HG03520 (cell line): Measurements from ENCODE around the gene CHKA.
A peak's percentile ranks its signal among the peaks of the same experiment; 100 is the strongest.

ENCODE experiments used
- ATAC-seq: cut with Tn5 transposase; IDR thresholded peaks from one replicate; pipeline ENCODE4 v1.9.1; 2021; ENCODE audit warnings: mild to moderate bottlenecking, moderate library complexity; ENCODE audit not compliant: unreplicated experiment

The CHKA gene

DNA sequence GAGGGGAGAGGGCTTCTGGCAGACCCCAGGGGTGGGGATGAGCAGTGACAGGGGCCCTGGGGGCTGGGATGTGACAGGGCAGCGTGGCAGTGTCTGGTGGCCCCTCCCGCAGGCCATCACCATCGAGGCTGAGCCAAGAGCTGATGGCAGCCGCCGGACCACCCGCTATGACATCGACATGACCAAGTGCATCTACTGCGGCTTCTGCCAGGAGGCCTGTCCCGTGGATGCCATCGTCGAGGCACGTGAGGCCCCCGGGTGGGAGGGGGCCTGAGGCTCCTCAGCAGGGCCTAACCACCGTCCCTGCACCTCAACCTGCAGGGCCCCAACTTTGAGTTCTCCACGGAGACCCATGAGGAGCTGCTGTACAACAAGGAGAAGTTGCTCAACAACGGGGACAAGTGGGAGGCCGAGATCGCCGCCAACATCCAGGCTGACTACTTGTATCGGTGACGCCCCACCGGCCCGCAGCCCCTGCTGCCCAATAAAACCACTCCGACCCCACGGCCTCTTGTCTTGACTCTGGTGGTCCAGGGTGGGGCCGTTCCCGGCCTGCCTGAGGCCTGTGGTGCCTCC lies 85.0 kb downstream of the CHKA start:
- no peak for ATAC-seq

DNA sequence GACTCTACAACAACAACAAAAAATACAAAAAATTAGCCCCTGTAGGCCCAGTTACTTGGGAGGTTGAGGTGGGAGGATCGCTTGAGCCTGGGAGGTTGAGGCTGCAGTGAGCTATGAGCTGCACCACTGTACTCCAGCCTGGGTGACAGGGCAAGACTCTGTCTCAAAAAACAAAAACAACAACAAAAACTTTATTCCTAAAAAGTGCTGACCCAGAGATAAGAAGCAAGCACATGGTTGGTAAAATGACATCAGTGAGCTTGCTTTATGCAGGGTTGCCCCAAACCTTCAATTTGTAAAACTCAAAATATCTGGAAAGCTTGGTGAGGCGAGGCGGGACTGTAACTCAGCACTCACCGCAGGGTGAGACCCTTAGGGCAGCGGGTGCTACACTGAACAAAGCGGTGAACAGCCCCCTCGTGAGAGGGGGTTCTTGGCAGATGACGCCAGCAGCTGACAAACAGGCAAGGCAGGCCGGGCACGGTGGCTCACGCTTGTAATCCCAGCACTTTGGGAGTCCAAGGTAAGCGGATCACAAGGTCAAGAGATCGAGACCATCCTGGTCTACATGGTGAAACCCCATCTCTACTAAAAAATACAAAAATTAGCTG lies 85.8 kb downstream of the CHKA start:
- no peak for ATAC-seq

DNA sequence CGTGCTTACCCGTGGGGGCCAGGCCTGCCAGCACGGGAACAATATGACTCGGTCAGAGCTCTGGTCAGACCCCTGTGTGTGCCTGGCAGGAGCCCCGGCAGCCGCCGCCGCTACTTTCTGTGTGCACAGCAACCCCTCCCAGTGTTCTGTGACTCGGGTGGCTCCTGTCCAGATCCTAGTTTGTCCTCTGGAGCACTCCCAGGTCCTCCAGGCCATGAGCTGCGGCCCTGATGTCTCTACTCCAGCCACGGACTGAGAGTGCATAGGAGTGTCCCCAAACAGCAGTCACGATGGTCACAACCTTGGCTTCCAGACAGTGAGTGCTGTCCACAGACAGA lies 87.5 kb downstream of the CHKA start:
- ATAC-seq, result no peak

DNA sequence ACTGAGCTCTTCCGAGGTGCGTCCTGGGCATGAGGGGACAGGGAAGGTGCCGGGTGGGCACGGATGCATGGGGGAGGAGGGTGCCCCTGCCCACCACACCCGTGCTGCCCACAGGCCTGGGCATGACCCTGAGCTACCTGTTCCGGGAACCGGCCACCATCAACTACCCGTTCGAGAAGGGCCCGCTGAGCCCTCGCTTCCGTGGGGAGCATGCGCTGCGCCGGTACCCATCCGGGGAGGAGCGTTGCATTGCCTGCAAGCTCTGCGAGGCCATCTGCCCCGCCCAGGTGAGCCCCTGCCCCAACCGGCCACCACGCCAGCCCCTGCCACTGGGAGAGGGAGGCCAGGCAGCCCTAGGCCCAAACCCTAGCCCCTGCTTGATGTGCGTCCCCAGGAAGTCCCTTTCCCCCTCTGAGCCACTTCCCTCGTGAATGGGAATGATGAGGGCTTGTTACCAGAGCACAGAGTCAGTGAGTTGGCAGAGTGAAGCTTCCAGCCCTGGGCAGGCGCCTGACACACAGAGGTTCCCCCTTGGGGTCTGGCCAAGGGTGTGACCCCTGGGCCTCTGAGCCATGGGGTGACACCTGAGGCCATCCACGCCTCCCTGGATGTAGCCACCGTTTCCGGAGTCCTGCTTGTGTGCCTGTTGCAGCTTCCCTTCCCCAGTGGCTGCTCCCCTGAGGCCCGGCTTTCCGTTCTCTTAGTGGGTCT lies 88.0 kb downstream of the CHKA start:
- ATAC-seq, result no peak

DNA sequence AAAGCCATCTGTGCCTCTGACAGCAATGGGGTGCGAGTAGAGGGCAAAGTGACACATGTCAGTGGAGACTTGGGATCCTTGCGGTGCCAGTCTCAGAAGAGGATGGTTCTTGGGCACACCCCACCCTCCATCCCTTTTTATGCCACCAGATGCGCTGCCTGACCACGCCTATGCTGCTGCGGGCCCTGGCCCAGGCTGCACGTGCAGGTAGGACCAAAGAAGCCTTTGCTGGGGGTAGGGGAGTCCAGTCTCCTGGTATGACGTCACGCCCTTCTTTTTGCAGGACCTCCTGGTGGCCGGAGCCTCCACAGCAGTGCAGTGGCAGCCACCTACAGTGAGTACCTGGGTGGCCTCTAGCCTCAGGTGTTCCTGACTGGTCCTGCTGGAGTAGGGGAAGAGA lies 89.2 kb downstream of the CHKA start:
- ATAC-seq, result no peak

DNA sequence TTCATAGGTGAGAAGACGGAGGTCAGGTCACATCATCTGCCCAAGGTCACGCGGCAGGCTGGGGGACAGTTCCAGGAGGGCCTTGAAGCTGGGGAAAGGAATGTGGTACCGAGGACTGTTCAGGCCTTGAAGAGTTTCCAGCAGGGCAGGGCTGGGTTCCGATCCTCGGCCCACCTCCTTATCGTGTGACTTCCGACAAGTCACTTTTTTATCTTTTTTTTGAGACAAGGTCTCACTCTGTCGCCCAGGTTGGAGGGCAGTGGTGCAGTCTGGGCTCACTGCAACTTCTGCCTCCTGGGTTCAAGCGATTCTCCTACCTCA lies 90.1 kb downstream of the CHKA start:
- ATAC-seq, result no peak

DNA sequence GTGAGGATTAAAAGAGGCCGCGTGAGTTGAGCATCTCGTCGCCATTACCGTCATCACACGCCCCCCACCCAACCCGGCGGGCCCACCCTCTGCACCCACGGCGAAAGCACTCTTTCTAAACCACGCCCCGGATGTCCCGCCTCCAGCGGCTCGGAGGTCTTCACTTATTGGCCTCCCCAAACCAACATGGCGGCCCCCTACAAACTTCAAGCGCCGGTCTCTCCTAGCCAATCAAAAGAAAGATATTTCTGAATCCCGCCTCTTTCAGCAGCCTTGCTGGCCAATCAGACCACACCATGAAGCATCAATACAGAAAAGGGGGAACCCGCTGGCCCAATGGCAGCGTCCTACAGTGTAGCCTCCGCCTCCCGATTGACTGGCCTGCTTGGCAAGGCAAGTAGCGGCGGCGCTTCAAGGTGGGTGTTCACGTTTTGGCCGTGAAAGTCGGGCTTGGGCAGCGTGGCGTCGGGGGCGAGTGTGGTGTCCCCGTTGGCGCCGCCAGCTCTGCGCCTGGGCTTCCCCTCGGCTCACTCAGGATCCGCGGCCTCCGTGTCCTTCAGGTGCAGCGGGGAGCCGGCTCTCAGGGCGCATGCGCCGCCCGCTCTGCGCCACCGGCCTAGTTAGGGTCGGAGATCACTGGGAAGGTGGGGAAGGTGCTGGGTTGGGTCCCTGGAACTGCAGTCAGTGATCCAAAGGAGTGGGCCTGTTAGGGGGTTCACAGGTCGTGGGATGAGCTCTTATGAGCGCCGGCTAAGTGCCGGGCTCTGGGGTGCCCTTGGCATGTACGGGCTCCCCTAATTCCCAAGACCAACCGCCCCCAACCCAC lies 90.7 kb downstream of the CHKA start, which contains the start of gene NDUFS8:
TSS of gene NDUFS8 (plus strand) at position 364 of the 826 bp plus-strand sequence. CDS start 1,471 bp downstream, outside the sequence.
- peak; percentile 89 for ATAC-seq

DNA sequence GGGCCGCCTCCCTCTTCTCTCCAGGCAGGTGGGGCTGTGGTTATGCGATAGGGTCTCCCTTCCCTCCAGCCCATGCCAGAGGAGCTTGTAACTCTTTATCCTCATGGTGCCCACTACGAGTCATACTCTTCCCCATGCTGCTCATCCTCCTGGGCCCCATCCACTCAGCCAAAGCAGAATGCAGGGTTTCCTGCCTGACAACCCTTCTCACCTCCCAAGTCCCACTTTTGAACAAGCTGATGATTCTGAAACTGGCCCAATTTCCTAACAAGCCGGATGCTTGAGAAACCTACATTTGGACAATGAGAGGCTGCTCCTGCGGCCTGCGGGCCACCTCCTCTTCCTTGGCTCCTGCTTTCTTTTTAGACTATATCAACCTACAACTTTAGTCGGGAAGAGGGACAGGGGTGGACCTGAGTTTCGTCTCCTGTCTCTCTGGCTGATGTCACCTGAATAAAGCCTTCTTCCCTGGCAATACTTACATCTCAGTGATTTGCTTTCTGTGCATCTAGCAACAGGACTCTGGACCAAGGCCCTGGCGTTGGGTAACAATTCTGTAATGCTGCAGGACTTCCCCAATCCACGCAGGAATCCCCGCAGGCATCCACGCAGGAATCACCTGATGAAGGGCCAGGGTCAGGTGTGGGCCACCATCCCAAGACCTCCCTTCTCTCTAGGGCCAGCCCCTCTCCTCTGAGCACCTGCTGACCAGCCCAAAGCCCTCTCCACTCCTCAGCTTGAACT lies 92.2 kb downstream of the CHKA start:
- no peak for ATAC-seq

DNA sequence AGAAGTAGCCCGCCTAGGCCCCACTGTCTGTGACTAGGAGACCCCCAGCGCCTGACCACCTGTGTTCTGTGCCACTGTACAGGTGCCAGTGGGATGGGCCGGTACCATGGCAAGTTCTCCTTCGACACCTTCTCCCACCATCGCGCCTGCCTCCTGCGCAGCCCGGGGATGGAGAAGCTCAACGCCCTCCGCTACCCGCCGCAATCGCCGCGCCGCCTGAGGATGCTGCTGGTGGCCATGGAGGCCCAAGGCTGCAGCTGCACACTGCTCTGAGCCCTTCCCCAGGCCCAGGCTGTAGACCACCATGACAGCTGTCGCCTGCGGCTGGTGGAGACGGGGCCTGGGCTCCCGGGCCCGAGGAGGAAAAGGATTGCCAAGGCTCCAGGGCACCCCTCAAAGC lies 93.5 kb downstream of the CHKA start:
- ATAC-seq, result no peak

DNA sequence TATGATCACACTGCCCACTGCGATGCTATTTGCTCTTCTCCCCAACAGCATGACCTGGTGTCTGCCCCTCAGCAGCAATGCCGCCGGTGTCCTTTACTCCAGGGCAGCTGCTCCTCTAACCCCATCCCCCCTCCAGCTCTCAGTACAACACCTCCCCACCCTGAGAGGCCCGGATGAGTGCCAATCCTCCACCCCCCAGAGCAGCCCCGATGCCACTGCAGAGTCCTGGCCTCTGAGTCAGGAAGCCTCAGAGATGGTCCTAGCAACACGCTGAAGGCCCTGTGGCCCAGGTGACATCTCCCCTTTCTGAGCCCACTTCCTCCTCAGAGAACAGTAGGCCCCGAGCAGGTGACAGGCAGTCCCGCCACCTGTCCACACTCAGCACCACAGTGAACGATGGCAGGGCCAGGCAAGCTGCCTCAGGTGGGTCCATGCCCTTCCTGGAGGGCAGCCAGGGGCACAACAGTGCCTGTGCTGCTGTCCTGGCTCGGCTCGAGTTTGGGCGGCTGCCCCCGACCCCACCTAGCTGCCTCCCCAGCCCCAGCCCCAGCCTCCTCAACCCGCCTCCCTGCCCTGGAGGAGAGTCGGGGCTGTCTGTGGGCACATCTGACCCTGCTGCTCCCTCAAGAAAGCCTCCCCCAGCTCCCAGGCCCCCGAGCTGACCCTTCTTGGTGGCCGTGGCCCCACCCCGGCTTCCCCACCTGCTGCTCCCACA lies 94.6 kb downstream of the CHKA start:
- no peak for ATAC-seq

DNA sequence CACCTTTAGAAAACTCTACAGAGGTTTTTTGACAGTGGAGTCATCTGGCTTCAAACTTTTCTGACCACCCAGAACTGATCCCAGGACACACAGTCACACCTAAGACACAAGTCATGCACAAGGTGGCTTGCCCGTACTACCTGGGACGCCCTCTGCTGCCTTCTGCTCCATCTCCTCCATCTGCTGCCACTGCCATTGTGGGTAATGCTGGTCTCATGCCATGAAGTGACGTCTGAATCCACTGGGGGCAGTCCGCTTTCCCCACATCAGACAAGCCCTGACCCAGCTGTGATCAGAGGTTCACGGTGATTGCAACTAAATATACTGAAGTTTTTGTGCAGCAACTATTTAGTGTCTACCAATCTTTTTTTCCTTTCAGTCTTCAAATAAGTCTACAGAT lies 96.1 kb downstream of the CHKA start:
- no peak for ATAC-seq

DNA sequence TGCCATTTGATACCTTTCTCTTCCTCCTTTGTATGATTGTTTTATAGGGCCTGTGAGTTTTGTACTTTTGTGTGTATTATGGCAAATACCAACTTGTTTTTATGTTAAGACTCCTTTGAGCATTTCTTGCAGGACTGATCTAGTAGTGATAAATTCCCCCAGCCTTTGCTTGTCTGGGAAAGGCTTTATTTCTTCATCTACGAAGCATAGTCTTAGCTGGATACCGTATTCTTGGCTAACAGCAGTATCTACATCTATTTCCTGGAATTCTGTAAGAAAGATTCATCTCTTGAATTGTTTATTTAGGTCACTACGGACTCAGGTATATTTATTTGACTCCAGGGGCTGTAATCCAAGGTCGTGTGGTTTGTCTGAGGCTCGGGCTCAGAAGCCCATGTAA lies 96.7 kb downstream of the CHKA start:
- no peak for ATAC-seq

DNA sequence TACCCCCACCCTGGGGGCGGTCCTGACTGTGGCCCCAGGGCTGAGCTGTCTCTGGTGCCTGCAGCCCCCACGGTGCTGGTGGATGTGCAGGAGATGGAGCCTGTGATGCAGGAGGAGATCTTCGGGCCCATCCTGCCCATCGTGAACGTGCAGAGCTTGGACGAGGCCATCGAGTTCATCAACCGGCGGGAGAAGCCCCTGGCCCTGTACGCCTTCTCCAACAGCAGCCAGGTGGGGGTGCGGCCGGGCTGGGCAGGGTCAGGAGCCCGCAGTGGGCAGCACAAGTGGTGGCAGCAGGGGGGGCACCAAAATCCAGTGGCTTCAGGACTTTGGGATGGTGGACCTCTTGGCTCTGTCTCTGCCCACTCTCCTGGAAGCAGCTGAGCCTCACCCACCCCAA lies 98.7 kb downstream of the CHKA start:
- no peak for ATAC-seq

DNA sequence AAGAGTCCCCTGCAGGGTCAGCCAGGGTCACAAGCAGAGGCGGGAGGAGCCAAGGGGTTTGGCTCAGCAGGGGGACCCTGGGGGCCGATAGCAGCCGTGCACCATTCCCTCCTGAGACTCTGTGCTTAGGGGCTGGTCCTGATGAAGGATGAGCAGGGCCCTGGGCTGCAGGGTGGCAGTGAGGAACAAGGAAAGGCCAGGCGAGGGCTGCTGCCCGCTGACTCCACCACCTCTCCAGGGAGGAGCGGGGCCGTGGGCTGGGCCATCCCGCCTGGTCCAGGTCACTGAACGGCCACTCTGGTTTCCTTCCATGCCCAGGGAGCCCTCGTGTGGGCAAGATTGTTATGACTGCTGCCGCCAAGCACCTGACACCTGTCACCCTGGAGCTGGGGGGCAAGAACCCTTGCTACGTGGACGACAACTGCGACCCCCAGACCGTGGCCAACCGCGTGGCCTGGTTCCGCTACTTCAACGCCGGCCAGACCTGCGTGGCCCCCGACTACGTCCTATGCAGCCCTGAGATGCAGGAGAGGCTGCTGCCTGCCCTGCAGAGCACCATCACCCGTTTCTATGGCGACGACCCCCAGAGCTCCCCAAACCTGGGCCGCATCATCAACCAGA lies 99.9 kb downstream of the CHKA start:
- ATAC-seq, result no peak

DNA sequence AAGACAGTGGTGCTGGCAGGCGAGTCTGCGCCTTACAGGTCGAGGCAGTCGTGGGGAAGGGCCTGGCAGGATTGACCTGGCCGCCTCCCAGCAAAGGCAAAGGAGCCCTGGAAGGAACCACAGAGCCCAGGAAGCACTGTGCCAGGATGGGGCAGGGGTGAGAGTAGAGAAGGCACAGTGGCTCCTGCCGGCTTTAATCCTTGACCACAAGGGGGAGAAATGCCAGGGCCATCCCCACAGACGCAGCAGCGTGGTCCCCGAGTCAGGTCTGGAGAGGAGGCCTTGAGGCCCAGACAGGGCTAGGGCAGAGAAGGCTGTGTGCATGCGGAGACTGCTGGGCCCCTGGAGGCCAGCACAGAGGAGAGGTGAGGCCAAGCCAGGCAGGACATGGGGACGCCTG lies 100.6 kb downstream of the CHKA start:
- ATAC-seq, result no peak

DNA sequence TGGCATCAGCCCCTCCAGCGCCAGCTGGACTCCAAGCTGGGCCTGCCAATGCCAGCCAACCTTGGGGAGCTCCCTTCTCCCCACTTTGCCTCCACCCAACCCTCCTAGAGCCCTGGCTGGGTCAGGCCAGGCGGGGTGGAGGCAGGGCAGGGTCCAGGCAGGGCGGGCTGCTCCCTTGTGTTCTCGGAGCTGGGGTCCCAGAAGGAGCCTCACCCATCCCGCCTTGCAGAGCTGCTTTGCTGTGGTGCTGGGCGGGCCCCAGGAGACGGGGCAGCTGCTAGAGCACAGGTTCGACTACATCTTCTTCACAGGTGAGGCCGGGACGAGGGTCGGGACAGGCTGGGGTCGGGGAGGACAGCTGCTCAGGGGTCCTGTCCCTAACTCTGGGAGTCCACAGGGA lies 101.7 kb downstream of the CHKA start:
- no peak for ATAC-seq

DNA sequence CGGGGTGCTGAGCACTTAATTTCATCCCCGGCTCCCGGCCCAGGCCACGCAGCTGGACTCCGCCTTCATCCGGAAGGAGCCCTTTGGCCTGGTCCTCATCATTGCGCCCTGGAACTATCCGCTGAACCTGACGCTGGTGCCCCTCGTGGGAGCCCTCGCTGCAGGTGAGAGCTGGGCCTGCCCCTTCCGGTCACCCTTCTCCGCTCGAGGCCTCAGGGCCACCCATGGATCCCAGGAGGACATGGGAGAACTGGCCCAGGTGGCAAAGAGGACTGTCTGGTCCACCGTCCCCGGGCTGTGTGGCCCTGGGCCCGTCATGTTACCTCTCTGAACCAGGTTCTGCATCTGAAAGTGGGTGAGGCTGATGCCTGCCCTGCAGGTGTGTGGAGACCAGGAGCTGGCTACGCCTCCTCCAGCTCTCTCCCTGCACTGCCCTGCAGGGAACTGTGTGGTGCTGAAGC lies 102.4 kb downstream of the CHKA start:
- no peak for ATAC-seq

DNA sequence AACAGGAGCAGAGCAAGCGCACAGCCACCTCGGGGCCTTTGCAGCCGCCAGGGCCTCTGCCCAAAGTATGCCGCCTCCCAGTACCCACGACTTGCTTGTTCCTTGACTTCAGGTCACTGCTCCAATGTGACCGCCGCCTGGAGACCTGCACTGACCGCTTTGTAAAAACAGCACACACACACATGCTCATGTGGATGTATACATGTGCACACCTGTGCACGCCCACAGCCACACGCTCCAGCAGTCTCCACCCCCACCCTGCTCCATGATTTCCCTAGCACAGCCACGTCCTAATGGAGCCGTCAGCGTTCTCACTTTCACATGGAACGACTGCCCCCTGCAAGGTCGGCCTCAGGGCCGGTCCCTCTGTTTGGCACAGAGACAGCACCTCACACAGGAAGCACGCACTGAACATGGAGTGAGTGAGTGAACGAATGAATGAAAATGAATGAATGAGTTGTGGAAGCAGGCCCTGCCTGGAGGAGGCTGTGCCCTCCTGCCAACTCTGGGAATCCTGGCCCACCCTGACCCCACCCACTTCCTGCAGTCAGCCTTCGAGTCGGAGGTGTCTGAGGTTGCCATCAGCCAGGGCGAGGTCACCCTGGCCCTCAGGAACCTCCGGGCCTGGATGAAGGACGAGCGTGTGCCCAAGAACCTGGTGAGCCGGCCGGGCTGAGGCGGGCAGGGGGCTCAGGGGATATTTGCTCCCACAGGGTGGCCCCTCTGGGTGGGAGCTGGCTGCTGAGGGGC lies 103.0 kb downstream of the CHKA start:
- no peak for ATAC-seq
